ENCODE results near the gene DNM3. TPM values are rescaled to one million over a fixed set of nuclear protein-coding genes. Genes with fewer than 3 reads are reported as not detected.

Gene DNM3
- polyA plus RNA-seq, 4 donors, result 0.67 to 1.2 (median 0.99) TPM; not detected in 1

- no peaks in the 10 kb centered on the region for H3K4me1 ChIP-seq (ENCODE audit: control insufficient read depth in 3 of 3, insufficient read depth in 2 of 3, low read depth in 1 of 3, low read length in 2 of 3)
- FAIRE-seq (no peak), DNase-seq (no peak)
These were observed 362.6 kb downstream of the DNM3 start for GRCh38 chr1:172203902-172204301.

DNA sequence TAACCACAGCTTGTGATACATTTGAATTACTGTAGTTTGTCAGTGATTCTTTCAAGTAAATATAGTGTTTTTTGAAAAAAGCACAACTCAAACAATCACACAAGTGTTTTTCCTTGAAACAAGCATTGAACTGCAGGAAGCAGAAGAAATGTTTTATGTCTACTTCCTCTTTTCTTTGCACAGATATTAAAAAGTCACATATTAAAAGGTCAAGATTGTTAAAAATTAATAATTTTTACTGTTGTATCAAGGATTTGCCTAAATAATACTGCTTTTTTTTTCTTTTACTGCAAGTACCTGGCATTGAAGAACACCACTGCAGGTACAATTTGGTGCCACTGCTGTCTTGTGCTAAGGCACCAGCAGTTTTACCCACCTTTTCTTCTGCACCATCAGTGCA is 365.0 kb downstream of the DNM3 start:
- FAIRE-seq, result no peak
- H3K27ac ChIP-seq (ENCODE audit: low read depth in 1 of 3, low read length in 2 of 3), result no peak overlapping the region
- H3K4me1 ChIP-seq (ENCODE audit: control insufficient read depth in 3 of 3, insufficient read depth in 2 of 3, low read depth in 1 of 3, low read length in 2 of 3), result no peaks in the 10 kb centered on the region
- no peaks in the 10 kb centered on the region for H3K27me3 ChIP-seq (ENCODE audit: control insufficient read depth in 3 of 3, insufficient read depth in 3 of 3, low read length in 3 of 3)
- no peak for DNase-seq
- H3K9me3 ChIP-seq (ENCODE audit: control insufficient read depth in 2 of 2, insufficient read depth in 1 of 2, low read depth in 1 of 2, low read length in 1 of 2), result peaks cover 0 to 4% of the 10 kb centered on the region in 2 donors
- no peak overlapping the region for H3K4me3 ChIP-seq (ENCODE audit: low read depth in 1 of 3, low read length in 3 of 3)
- no peaks in the 10 kb centered on the region for H3K36me3 ChIP-seq (ENCODE audit: control insufficient read depth in 3 of 3, insufficient read depth in 2 of 3, low read depth in 1 of 3, low read length in 3 of 3)

More at GRCh38 chr1:172203902-172204301, 362.6 kb downstream of the DNM3 start:
- peaks cover 0 to 4% of the 10 kb centered on the region in 2 donors for H3K9me3 ChIP-seq (ENCODE audit: control insufficient read depth in 2 of 2, insufficient read depth in 1 of 2, low read depth in 1 of 2, low read length in 1 of 2)
- no peak overlapping the region for H3K4me3 ChIP-seq (ENCODE audit: low read depth in 1 of 3, low read length in 3 of 3)
- H3K27ac ChIP-seq (ENCODE audit: low read depth in 1 of 3, low read length in 2 of 3), result no peak overlapping the region
- no peaks in the 10 kb centered on the region for H3K36me3 ChIP-seq (ENCODE audit: control insufficient read depth in 3 of 3, insufficient read depth in 2 of 3, low read depth in 1 of 3, low read length in 3 of 3)
- no peaks in the 10 kb centered on the region for H3K27me3 ChIP-seq (ENCODE audit: control insufficient read depth in 3 of 3, insufficient read depth in 3 of 3, low read length in 3 of 3)

DNA sequence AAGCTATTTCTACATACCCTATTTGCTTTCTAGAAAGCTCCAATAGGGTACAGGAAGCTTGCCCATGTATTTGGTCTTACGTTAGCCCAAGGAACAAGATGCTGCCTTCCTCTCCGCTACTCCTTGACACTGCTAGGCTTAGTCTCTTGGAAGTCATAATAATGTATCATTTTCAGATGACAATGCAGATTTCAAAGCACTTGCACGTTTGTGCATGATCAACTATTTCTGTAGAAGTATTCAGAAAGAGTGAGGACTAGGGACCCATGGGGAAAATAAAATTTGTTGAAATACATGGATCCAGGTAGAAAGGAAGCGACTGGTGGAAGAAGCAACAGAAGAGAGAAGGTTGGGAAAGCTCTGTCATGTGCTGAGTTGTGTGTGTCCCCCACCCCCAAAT is 367.3 kb downstream of the DNM3 start:
- no peaks in the 10 kb centered on the region for H3K27me3 ChIP-seq (ENCODE audit: control insufficient read depth in 3 of 3, insufficient read depth in 3 of 3, low read length in 3 of 3)
- H3K27ac ChIP-seq (ENCODE audit: low read depth in 1 of 3, low read length in 2 of 3), result no peak overlapping the region
- DNase-seq, result no peak
- no peaks in the 10 kb centered on the region for H3K4me1 ChIP-seq (ENCODE audit: control insufficient read depth in 3 of 3, insufficient read depth in 2 of 3, low read depth in 1 of 3, low read length in 2 of 3)
- H3K36me3 ChIP-seq (ENCODE audit: control insufficient read depth in 3 of 3, insufficient read depth in 2 of 3, low read depth in 1 of 3, low read length in 3 of 3), result no peaks in the 10 kb centered on the region
- no peak for FAIRE-seq
- peaks cover 0 to 4% of the 10 kb centered on the region in 2 donors for H3K9me3 ChIP-seq (ENCODE audit: control insufficient read depth in 2 of 2, insufficient read depth in 1 of 2, low read depth in 1 of 2, low read length in 1 of 2)
- WGBS, 3 donors, result 91 to 92% (median 92%) methylated on average over 4 of the region's 4 CpGs
- H3K4me3 ChIP-seq (ENCODE audit: low read depth in 1 of 3, low read length in 3 of 3), result no peak overlapping the region

DNA sequence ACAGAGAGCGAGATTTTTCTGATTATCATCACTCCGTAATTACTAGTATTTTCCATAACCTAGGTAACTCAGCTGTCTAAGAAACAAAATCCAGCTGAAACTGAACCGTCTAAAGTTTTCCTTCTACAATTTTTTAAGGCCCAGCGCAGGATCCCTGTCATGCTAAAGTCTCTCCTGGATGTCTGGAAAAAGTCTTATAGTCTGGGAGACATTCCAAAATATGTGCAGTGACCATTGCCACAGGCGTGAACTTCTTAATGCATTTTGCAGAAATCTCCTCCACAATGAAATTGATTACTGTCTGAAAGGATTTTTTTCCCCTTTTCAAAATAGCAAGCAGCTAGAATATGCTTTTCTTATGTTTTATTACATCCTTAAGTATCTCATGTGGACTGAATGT is 369.9 kb downstream of the DNM3 start:
- 77 to 91% (median 91%) methylated on average over 5 of the region's 5 CpGs for WGBS, 3 donors
- H3K4me1 ChIP-seq (ENCODE audit: control insufficient read depth in 3 of 3, insufficient read depth in 2 of 3, low read depth in 1 of 3, low read length in 2 of 3), result no peaks in the 10 kb centered on the region
- no peak overlapping the region for H3K4me3 ChIP-seq (ENCODE audit: low read depth in 1 of 3, low read length in 3 of 3)
- H3K9me3 ChIP-seq (ENCODE audit: control insufficient read depth in 2 of 2, insufficient read depth in 1 of 2, low read depth in 1 of 2, low read length in 1 of 2), result peaks cover 0 to 4% of the 10 kb centered on the region in 2 donors
- FAIRE-seq (no peak), DNase-seq (no peak)
- no peaks in the 10 kb centered on the region for H3K27me3 ChIP-seq (ENCODE audit: control insufficient read depth in 3 of 3, insufficient read depth in 3 of 3, low read length in 3 of 3)
- no peak overlapping the region for H3K27ac ChIP-seq (ENCODE audit: low read depth in 1 of 3, low read length in 2 of 3)
- H3K36me3 ChIP-seq (ENCODE audit: control insufficient read depth in 3 of 3, insufficient read depth in 2 of 3, low read depth in 1 of 3, low read length in 3 of 3), result no peaks in the 10 kb centered on the region

DNA sequence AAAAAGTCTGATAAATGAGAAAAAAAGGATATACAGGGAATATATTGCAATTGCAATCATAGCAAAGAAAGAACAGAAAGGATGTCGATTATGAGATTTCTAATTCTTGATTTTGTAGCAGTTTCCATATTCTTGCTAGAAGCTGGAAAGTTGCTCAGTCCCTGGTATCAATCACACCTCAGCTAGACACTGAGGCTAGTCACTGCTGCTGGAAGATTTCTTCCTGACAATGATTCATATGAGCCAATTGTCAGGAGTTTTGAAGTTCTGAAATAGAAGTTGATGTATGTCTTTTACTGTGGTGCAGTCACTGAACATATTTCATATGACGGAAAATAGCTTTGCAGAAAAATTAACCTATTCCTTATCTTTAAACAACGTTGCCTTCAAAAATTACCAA is 370.8 kb downstream of the DNM3 start:
- H3K9me3 ChIP-seq (ENCODE audit: control insufficient read depth in 2 of 2, insufficient read depth in 1 of 2, low read depth in 1 of 2, low read length in 1 of 2), result peaks cover 0 to 4% of the 10 kb centered on the region in 2 donors
- H3K4me3 ChIP-seq (ENCODE audit: low read depth in 1 of 3, low read length in 3 of 3), result no peak overlapping the region
- 82 to 88% (median 84%) methylated on average over 3 of the region's 3 CpGs for WGBS, 3 donors
- FAIRE-seq, result no peak
- H3K4me1 ChIP-seq (ENCODE audit: control insufficient read depth in 3 of 3, insufficient read depth in 2 of 3, low read depth in 1 of 3, low read length in 2 of 3), result no peaks in the 10 kb centered on the region
- H3K27me3 ChIP-seq (ENCODE audit: control insufficient read depth in 3 of 3, insufficient read depth in 3 of 3, low read length in 3 of 3), result no peaks in the 10 kb centered on the region
- no peak overlapping the region for H3K27ac ChIP-seq (ENCODE audit: low read depth in 1 of 3, low read length in 2 of 3)
- no peak for DNase-seq
- no peaks in the 10 kb centered on the region for H3K36me3 ChIP-seq (ENCODE audit: control insufficient read depth in 3 of 3, insufficient read depth in 2 of 3, low read depth in 1 of 3, low read length in 3 of 3)

GRCh38 chr1:172215006-172215405 is 373.7 kb downstream of the DNM3 start:
- WGBS, 3 donors, result 96 to 98% (median 96%) methylated on average over 3 of the region's 3 CpGs
- H3K4me1 ChIP-seq (ENCODE audit: control insufficient read depth in 3 of 3, insufficient read depth in 2 of 3, low read depth in 1 of 3, low read length in 2 of 3), result no peaks in the 10 kb centered on the region
- H3K27ac ChIP-seq (ENCODE audit: low read depth in 1 of 3, low read length in 2 of 3), result no peak overlapping the region
- no peaks in the 10 kb centered on the region for H3K36me3 ChIP-seq (ENCODE audit: control insufficient read depth in 3 of 3, insufficient read depth in 2 of 3, low read depth in 1 of 3, low read length in 3 of 3)
- no peak overlapping the region for H3K4me3 ChIP-seq (ENCODE audit: low read depth in 1 of 3, low read length in 3 of 3)
- no peaks in the 10 kb centered on the region for H3K9me3 ChIP-seq (ENCODE audit: control insufficient read depth in 2 of 2, insufficient read depth in 1 of 2, low read depth in 1 of 2, low read length in 1 of 2)
- no peak for DNase-seq
- no peak for FAIRE-seq
- H3K27me3 ChIP-seq (ENCODE audit: control insufficient read depth in 3 of 3, insufficient read depth in 3 of 3, low read length in 3 of 3), result no peaks in the 10 kb centered on the region

- 74 to 88% (median 79%) methylated on average over 1 of the region's 1 CpG for WGBS, 3 donors
- FAIRE-seq (no peak), DNase-seq (no peak)
- Histone ChIP-seq H3K4me3 (ENCODE audit: low read depth in 1 of 3, low read length in 3 of 3) (no peak overlapping the region), H3K27ac (ENCODE audit: low read depth in 1 of 3, low read length in 2 of 3) (no peak overlapping the region), H3K4me1 (ENCODE audit: control insufficient read depth in 3 of 3, insufficient read depth in 2 of 3, low read depth in 1 of 3, low read length in 2 of 3) (no peaks in the 10 kb centered on the region), H3K27me3 (ENCODE audit: control insufficient read depth in 3 of 3, insufficient read depth in 3 of 3, low read length in 3 of 3) (no peaks in the 10 kb centered on the region), H3K36me3 (ENCODE audit: control insufficient read depth in 3 of 3, insufficient read depth in 2 of 3, low read depth in 1 of 3, low read length in 3 of 3) (no peaks in the 10 kb centered on the region), H3K9me3 (ENCODE audit: control insufficient read depth in 2 of 2, insufficient read depth in 1 of 2, low read depth in 1 of 2, low read length in 1 of 2) (no peaks in the 10 kb centered on the region)
These were observed 378.7 kb downstream of the DNM3 start for GRCh38 chr1:172219966-172220365.

- DNase-seq (no peak), FAIRE-seq (no peak)
- 88 to 94% (median 89%) methylated on average over 2 of the region's 2 CpGs for WGBS, 3 donors
- H3K36me3 ChIP-seq (ENCODE audit: control insufficient read depth in 3 of 3, insufficient read depth in 2 of 3, low read depth in 1 of 3, low read length in 3 of 3), result no peaks in the 10 kb centered on the region
- no peak overlapping the region for H3K27ac ChIP-seq (ENCODE audit: low read depth in 1 of 3, low read length in 2 of 3)
- no peak overlapping the region for H3K4me3 ChIP-seq (ENCODE audit: low read depth in 1 of 3, low read length in 3 of 3)
- H3K27me3 ChIP-seq (ENCODE audit: control insufficient read depth in 3 of 3, insufficient read depth in 3 of 3, low read length in 3 of 3), result no peaks in the 10 kb centered on the region
- H3K9me3 ChIP-seq (ENCODE audit: control insufficient read depth in 2 of 2, insufficient read depth in 1 of 2, low read depth in 1 of 2, low read length in 1 of 2), result no peaks in the 10 kb centered on the region
- no peaks in the 10 kb centered on the region for H3K4me1 ChIP-seq (ENCODE audit: control insufficient read depth in 3 of 3, insufficient read depth in 2 of 3, low read depth in 1 of 3, low read length in 2 of 3)
These were observed 379.1 kb downstream of the DNM3 start for GRCh38 chr1:172220376-172220775.

DNA sequence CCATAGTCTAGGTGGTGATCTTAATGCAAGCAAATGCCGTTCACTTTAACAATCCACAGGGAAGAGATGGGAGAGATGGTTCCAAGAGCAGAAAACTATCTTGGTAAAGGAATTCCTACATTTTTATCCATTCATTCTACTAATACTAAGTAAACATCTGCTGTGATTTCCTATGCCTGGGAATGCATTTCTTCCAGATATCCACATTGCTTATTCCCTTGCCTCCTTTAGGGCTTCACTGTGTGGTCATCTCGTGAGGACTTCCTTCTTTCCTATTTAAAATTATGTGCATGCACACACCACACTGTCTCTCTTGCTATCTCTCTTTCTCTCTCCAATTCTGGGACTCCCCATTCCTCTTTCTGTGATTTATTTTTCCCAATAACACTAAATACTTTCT is 380.1 kb downstream of the DNM3 start:
- H3K36me3 ChIP-seq (ENCODE audit: control insufficient read depth in 3 of 3, insufficient read depth in 2 of 3, low read depth in 1 of 3, low read length in 3 of 3), result no peaks in the 10 kb centered on the region
- FAIRE-seq, result no peak
- DNase-seq, result no peak
- H3K4me3 ChIP-seq (ENCODE audit: low read depth in 1 of 3, low read length in 3 of 3), result no peak overlapping the region
- no peaks in the 10 kb centered on the region for H3K27me3 ChIP-seq (ENCODE audit: control insufficient read depth in 3 of 3, insufficient read depth in 3 of 3, low read length in 3 of 3)
- no peaks in the 10 kb centered on the region for H3K4me1 ChIP-seq (ENCODE audit: control insufficient read depth in 3 of 3, insufficient read depth in 2 of 3, low read depth in 1 of 3, low read length in 2 of 3)
- WGBS, 3 donors, result 92 to 97% (median 93%) methylated on average over 2 of the region's 2 CpGs
- H3K27ac ChIP-seq (ENCODE audit: low read depth in 1 of 3, low read length in 2 of 3), result no peak overlapping the region
- no peaks in the 10 kb centered on the region for H3K9me3 ChIP-seq (ENCODE audit: control insufficient read depth in 2 of 2, insufficient read depth in 1 of 2, low read depth in 1 of 2, low read length in 1 of 2)
